HG02678 (cell line): ENCODE measurements around the gene LRRC71.

Experiments used
- ATAC-seq: cut with Tn5 transposase; IDR thresholded peaks from one replicate; pipeline ENCODE4 v1.9.1; 2021; ENCODE audit warnings: mild to moderate bottlenecking, moderate library complexity; ENCODE audit not compliant: unreplicated experiment

The LRRC71 gene

GRCh38 chr1:156892190-156893047 is 28.0 kb upstream of the LRRC71 start:
- ATAC-seq, result no peak

GRCh38 chr1:156893048-156893953 is 27.1 kb upstream of the LRRC71 start, which contains the start of gene PEAR1:
TSS of gene PEAR1 (plus strand) at chr1:156893718. CDS start at chr1:156903927, 10,209 bp downstream.
- no peak for ATAC-seq

- no peak for ATAC-seq
Observed at GRCh38 chr1:156894001-156894400, 26.4 kb upstream of the LRRC71 start.

- ATAC-seq, result no peak
Observed at GRCh38 chr1:156894711-156895454, 25.5 kb upstream of the LRRC71 start.

- no peak for ATAC-seq
Observed at GRCh38 chr1:156895455-156895812, 25.0 kb upstream of the LRRC71 start.

GRCh38 chr1:156895927-156896326 is 24.5 kb upstream of the LRRC71 start:
- ATAC-seq, result no peak

- ATAC-seq, result no peak
Observed at GRCh38 chr1:156896490-156897033, 23.9 kb upstream of the LRRC71 start.

- no peak for ATAC-seq
Observed at GRCh38 chr1:156897078-156897825, 23.2 kb upstream of the LRRC71 start.

GRCh38 chr1:156898161-156898566 is 22.3 kb upstream of the LRRC71 start:
- no peak for ATAC-seq

- ATAC-seq, result no peak
Observed at GRCh38 chr1:156898971-156899664, 21.3 kb upstream of the LRRC71 start.

- ATAC-seq, result no peak
Observed at GRCh38 chr1:156899956-156900718, 20.3 kb upstream of the LRRC71 start.

- no peak for ATAC-seq
Observed at GRCh38 chr1:156900896-156901589, 19.4 kb upstream of the LRRC71 start.

GRCh38 chr1:156901590-156901900 is 18.9 kb upstream of the LRRC71 start:
- ATAC-seq, result no peak

- ATAC-seq, result no peak
Observed at GRCh38 chr1:156901966-156902915, 18.2 kb upstream of the LRRC71 start.

- ATAC-seq, result no peak
Observed at GRCh38 chr1:156903328-156904091, 16.9 kb upstream of the LRRC71 start.

- ATAC-seq, result no peak
Observed at GRCh38 chr1:156904187-156904959, 16.1 kb upstream of the LRRC71 start.
